GM12878 (cell line): ENCODE data around the gene REN.

Source experiments
- EZH2 ChIP-seq: IDR thresholded peaks from 2 replicates; pipeline ENCODE4 v1.6.1; 2012; ENCODE audit warnings: low read depth, mild to moderate bottlenecking, control low read depth, inconsistent platforms, low read length, borderline replicate concordance; ENCODE audit not compliant: control insufficient read depth
- KDM1A ChIP-seq: fragments of 200-600 bp; sonication (generic); IDR thresholded peaks from 2 replicates; pipeline ENCODE4 v1.6.1; 2016; ENCODE audit warnings: borderline replicate concordance
- SP1 ChIP-seq: IDR thresholded peaks from one replicate; pipeline ENCODE4 v1.6.1; 2011; ENCODE audit warnings: low read depth, low read length
- SRF ChIP-seq, 2 experiments: IDR thresholded peaks; 2 replicates each; pipeline ENCODE4 v1.6.1; 2011; ENCODE audit warnings: low read depth in 2 of 2, low read length in 2 of 2, mild to moderate bottlenecking in 1 of 2, moderate library complexity in 1 of 2
- ZNF217 ChIP-seq: fragments of 450-650 bp; IDR thresholded peaks from 2 replicates; pipeline ENCODE4 v1.6.1; 2017; ENCODE audit warnings: antibody characterized with exemption, mild to moderate bottlenecking
- TF ChIP-seq, protein P1 (sequence below), 3 experiments: IDR thresholded peaks in 2 of 3; conservative IDR thresholded peaks in 1 of 3; 2 replicates each; pipeline ENCODE4 v1.5.1; 2011; ENCODE audit warnings: low read depth in 3 of 3, low read length in 3 of 3, mild to moderate bottlenecking in 3 of 3, control low read depth in 2 of 3, moderate library complexity in 2 of 3, inconsistent platforms in 1 of 3, mixed read lengths in 1 of 3; ENCODE audit not compliant: control insufficient read depth in 2 of 3, insufficient read depth in 1 of 3; ENCODE audit errors: extremely low read depth in 1 of 3

DNA sequence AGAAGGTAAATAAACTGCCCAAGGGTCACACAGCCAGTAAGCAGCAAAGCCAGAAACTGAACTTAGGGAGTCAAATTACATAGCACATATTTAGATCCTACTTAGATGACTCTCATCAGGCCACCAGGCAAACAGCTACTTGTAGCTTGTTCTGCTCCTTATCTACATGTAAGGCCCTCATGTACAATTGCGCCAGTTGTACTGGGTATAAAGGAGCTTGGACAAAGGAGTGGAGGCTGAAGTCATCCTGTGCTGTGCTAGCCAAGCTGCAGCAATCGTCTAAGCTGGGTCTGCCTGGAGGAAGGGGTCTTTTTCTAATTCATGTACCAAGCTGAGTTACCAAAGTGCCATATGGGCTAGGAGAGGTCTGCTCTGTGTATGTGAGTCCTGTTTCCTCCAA is 27.0 kb downstream of the REN start:
- no peak for TF ChIP-seq EZH2
- TF ChIP-seq, protein P1, sequence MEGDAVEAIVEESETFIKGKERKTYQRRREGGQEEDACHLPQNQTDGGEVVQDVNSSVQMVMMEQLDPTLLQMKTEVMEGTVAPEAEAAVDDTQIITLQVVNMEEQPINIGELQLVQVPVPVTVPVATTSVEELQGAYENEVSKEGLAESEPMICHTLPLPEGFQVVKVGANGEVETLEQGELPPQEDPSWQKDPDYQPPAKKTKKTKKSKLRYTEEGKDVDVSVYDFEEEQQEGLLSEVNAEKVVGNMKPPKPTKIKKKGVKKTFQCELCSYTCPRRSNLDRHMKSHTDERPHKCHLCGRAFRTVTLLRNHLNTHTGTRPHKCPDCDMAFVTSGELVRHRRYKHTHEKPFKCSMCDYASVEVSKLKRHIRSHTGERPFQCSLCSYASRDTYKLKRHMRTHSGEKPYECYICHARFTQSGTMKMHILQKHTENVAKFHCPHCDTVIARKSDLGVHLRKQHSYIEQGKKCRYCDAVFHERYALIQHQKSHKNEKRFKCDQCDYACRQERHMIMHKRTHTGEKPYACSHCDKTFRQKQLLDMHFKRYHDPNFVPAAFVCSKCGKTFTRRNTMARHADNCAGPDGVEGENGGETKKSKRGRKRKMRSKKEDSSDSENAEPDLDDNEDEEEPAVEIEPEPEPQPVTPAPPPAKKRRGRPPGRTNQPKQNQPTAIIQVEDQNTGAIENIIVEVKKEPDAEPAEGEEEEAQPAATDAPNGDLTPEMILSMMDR (IDR thresholded peaks at IDR 0.05 in 2 of 3, conservative IDR thresholded peaks at IDR 0.05 in 1 of 3; ENCODE audit: control insufficient read depth in 2 of 3, extremely low read depth in 1 of 3, insufficient read depth in 1 of 3, low read depth in 3 of 3, low read length in 3 of 3) = no peak
- no peak for TF ChIP-seq KDM1A
- TF ChIP-seq SP1 = no peak
- TF ChIP-seq SRF (IDR thresholded peaks at IDR 0.05; ENCODE audit: low read depth in 2 of 2, low read length in 2 of 2) = no peak
- no peak for TF ChIP-seq ZNF217
